IPS-15b (cell line): ENCODE measurements around the gene PKD1.
"Not testable (repeated sequence)": the region's sequence is repeated elsewhere in the genome, so short reads cannot be mapped to it uniquely, and the experiment has no call there.

ENCODE experiments used
- H3K27me3 ChIP-seq: one replicate; pipeline ENCODE4 v1.6.1; 2013; ENCODE audit warnings: low read length; ENCODE audit not compliant: control insufficient read depth, insufficient read depth
- H3K36me3 ChIP-seq: one replicate; pipeline ENCODE4 v1.6.1; 2013; ENCODE audit warnings: low read length; ENCODE audit not compliant: control insufficient read depth, insufficient read depth
- H3K4me1 ChIP-seq: one replicate; pipeline ENCODE4 v1.6.1; 2013; ENCODE audit warnings: mild to moderate bottlenecking, low read length; ENCODE audit not compliant: control insufficient read depth, insufficient read depth
- H3K4me3 ChIP-seq: one replicate; pipeline ENCODE4 v1.5.1; 2013; ENCODE audit warnings: low read depth, low read length
- H3K9ac ChIP-seq: one replicate; pipeline ENCODE4 v1.6.1; 2013; ENCODE audit warnings: low read depth, mild to moderate bottlenecking, low read length
- H3K9me3 ChIP-seq: one replicate; pipeline ENCODE4 v1.6.1; 2013; ENCODE audit warnings: mild to moderate bottlenecking, low read length; ENCODE audit not compliant: control insufficient read depth, insufficient read depth

The PKD1 gene

GRCh38 chr16:2107791-2108125, 27.9 kb downstream of the PKD1 start:
- H3K9me3 ChIP-seq, H3K27me3 ChIP-seq, H3K4me1 ChIP-seq, H3K4me3 ChIP-seq, H3K9ac ChIP-seq: not testable (repeated sequence)
- peaks cover 19% of the 10 kb centered on the region for H3K36me3 ChIP-seq

GRCh38 chr16:2107121-2107790, 28.4 kb downstream of the PKD1 start:
- not testable (repeated sequence) for H3K4me3 ChIP-seq, H3K27me3 ChIP-seq, H3K4me1 ChIP-seq, H3K9ac ChIP-seq, H3K9me3 ChIP-seq
- H3K36me3 ChIP-seq, result peaks cover 21% of the 10 kb centered on the region

GRCh38 chr16:2106211-2106610, 29.5 kb downstream of the PKD1 start:
- not testable (repeated sequence) for H3K27me3 ChIP-seq, H3K9me3 ChIP-seq, H3K4me3 ChIP-seq, H3K9ac ChIP-seq, H3K4me1 ChIP-seq
- H3K36me3 ChIP-seq, result peaks cover 24% of the 10 kb centered on the region

GRCh38 chr16:2105769-2106168, 29.9 kb downstream of the PKD1 start:
- not testable (repeated sequence) for H3K27me3 ChIP-seq, H3K4me3 ChIP-seq, H3K9ac ChIP-seq, H3K9me3 ChIP-seq, H3K4me1 ChIP-seq
- H3K36me3 ChIP-seq, result peaks cover 21% of the 10 kb centered on the region

- not testable (repeated sequence) for H3K9ac ChIP-seq, H3K9me3 ChIP-seq, H3K4me1 ChIP-seq, H3K27me3 ChIP-seq, H3K4me3 ChIP-seq
- H3K36me3 ChIP-seq, result peaks cover 22% of the 10 kb centered on the region
These were observed 30.4 kb downstream of the PKD1 start for GRCh38 chr16:2105291-2105690.

- not testable (repeated sequence) for H3K9ac ChIP-seq, H3K9me3 ChIP-seq, H3K4me1 ChIP-seq, H3K27me3 ChIP-seq, H3K4me3 ChIP-seq
- peaks cover 24% of the 10 kb centered on the region for H3K36me3 ChIP-seq
These were observed 31.2 kb downstream of the PKD1 start for GRCh38 chr16:2104464-2104863.

- Histone ChIP-seq H3K4me1 (no peaks in the 10 kb centered on the region), H3K4me3 (no peak overlapping the region), H3K9ac (no peak overlapping the region), H3K36me3 (peaks cover 21% of the 10 kb centered on the region), H3K27me3 (no peaks in the 10 kb centered on the region), H3K9me3 (no peaks in the 10 kb centered on the region)
These were observed 33.2 kb downstream of the PKD1 start for GRCh38 chr16:2102471-2102870.

GRCh38 chr16:2101581-2101980, 34.1 kb downstream of the PKD1 start:
- H3K27me3 ChIP-seq, H3K4me1 ChIP-seq, H3K4me3 ChIP-seq, H3K9me3 ChIP-seq, H3K9ac ChIP-seq: not testable (repeated sequence)
- peaks cover 26% of the 10 kb centered on the region for H3K36me3 ChIP-seq

- H3K9me3 ChIP-seq, H3K4me1 ChIP-seq, H3K4me3 ChIP-seq, H3K9ac ChIP-seq, H3K27me3 ChIP-seq: not testable (repeated sequence)
- H3K36me3 ChIP-seq, result peaks cover 26% of the 10 kb centered on the region
These were observed 38.0 kb downstream of the PKD1 start for GRCh38 chr16:2097689-2098088.

- H3K27me3 ChIP-seq, result no peaks in the 10 kb centered on the region
- no peak overlapping the region for H3K4me3 ChIP-seq
- no peaks in the 10 kb centered on the region for H3K4me1 ChIP-seq
- peaks cover 28% of the 10 kb centered on the region for H3K36me3 ChIP-seq
- no peak overlapping the region for H3K9ac ChIP-seq
- no peaks in the 10 kb centered on the region for H3K9me3 ChIP-seq
These were observed 38.7 kb downstream of the PKD1 start for GRCh38 chr16:2096853-2097595.

- no peak overlapping the region for H3K9ac ChIP-seq
- H3K9me3 ChIP-seq, result no peaks in the 10 kb centered on the region
- no peak overlapping the region for H3K4me3 ChIP-seq
- H3K27me3 ChIP-seq, result no peaks in the 10 kb centered on the region
- H3K4me1 ChIP-seq, result no peaks in the 10 kb centered on the region
- peaks cover 25% of the 10 kb centered on the region for H3K36me3 ChIP-seq
These were observed 39.6 kb downstream of the PKD1 start for GRCh38 chr16:2095918-2096582.

GRCh38 chr16:2095315-2095853, 40.3 kb downstream of the PKD1 start:
- Histone ChIP-seq H3K4me1 (no peaks in the 10 kb centered on the region), H3K9ac (no peak overlapping the region), H3K36me3 (peaks cover 22% of the 10 kb centered on the region), H3K27me3 (no peaks in the 10 kb centered on the region), H3K9me3 (no peaks in the 10 kb centered on the region), H3K4me3 (no peak overlapping the region)
